Colonic mucosa (tissue), 4 donors: Measurements from ENCODE around the gene CPVL. TPM values are rescaled to one million over a fixed set of nuclear protein-coding genes. Genes with fewer than 3 reads are reported as not detected.

Source experiments
- DNase-seq: peaks from one replicate; pipeline ENCODE4 v3.0.0-alpha.2; 2020
- H3K27ac ChIP-seq: fragments of 200-600 bp; one replicate; pipeline ENCODE4 v1.8.0; 2021
- H3K27me3 ChIP-seq: fragments of 200-600 bp; one replicate; pipeline ENCODE4 v1.8.0; 2021
- H3K36me3 ChIP-seq: fragments of 200-600 bp; one replicate; pipeline ENCODE4 v1.8.0; 2021
- H3K4me1 ChIP-seq: fragments of 200-600 bp; one replicate; pipeline ENCODE4 v1.8.0; 2021; ENCODE audit warnings: mild to moderate bottlenecking
- H3K4me3 ChIP-seq: fragments of 200-600 bp; one replicate; pipeline ENCODE4 v1.8.0; 2021
- H3K9ac ChIP-seq, 2 donors: one replicate each; pipeline ENCODE4 v1.7.0; 2013; ENCODE audit warnings: control low read depth in 2 of 2, low read depth in 2 of 2, low read length in 2 of 2
- H3K9me3 ChIP-seq: fragments of 200-600 bp; one replicate; pipeline ENCODE4 v1.8.0; 2021
- intact Hi-C: fragments of 100-400 bp; cut with DNase I; formaldehyde crosslinking; loops from one replicate; pipeline ENCODE4 v1.14.1; 2022
- total RNA-seq, 2 donors: library from RNA; stranded (reverse); fragmentation: NEBNext Ultra II Directional in 1 of 2; extraction: Animal tissue kit (Norgen Biotek cat#: 25700) in 1 of 2; gene quantifications; one replicate each; pipeline ENCODE4 v1.2.1, GENCODE V29; 2021
- TF ChIP-seq, protein P1 (sequence below): fragments of 200-600 bp; IDR thresholded peaks from one replicate; pipeline ENCODE4 v1.8.0; 2022; ENCODE audit warnings: antibody characterized with exemption, mild to moderate bottlenecking
- donor health status: healthy.
- donor health status: DM: no; HTN: no; CAD: no.
- donor health status: DM: no; HTN: no; CAD: no.

The CPVL gene
- total RNA-seq, 2 donors from 2014 or later: 4.9 to 17.0 TPM

DNA sequence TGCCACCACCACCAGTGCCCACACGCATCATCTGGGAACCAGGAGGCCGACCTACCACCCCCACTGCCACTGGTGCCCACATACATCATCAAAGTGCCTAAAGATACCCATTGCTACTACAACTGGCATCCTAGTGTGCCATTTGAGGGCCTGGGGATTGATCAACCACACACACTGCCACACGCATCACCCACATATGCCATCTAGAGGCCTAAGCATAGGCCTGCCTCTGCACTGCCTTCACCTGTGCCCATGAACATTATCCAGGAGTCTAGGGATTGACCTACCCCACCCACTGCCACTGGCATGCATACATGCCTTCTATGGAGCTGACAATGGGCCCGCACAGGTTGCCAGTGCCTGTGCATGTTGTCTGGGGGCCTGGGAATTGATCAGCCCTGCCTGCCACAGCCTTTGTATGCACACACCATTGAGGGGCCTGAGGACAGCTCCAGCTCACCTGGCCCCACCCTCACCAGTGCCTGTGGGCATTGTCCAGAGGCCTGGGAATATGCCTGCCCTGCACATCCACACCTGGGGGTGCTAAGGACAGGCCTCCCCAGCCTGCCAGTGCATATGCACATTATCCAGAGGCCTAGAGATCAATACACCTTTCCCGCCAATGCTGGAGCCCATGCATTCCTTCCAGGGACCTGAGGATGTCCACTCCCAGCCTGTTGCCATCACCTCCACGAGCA, 123.9 kb downstream of the CPVL start:
- H3K27me3 ChIP-seq: no peaks in the 10 kb centered on the region
- intact Hi-C loops: no loop called here
- TF ChIP-seq, protein P1, sequence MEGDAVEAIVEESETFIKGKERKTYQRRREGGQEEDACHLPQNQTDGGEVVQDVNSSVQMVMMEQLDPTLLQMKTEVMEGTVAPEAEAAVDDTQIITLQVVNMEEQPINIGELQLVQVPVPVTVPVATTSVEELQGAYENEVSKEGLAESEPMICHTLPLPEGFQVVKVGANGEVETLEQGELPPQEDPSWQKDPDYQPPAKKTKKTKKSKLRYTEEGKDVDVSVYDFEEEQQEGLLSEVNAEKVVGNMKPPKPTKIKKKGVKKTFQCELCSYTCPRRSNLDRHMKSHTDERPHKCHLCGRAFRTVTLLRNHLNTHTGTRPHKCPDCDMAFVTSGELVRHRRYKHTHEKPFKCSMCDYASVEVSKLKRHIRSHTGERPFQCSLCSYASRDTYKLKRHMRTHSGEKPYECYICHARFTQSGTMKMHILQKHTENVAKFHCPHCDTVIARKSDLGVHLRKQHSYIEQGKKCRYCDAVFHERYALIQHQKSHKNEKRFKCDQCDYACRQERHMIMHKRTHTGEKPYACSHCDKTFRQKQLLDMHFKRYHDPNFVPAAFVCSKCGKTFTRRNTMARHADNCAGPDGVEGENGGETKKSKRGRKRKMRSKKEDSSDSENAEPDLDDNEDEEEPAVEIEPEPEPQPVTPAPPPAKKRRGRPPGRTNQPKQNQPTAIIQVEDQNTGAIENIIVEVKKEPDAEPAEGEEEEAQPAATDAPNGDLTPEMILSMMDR: no peak
- no peaks in the 10 kb centered on the region for H3K9me3 ChIP-seq
- H3K4me3 ChIP-seq: no peak overlapping the region
- H3K4me1 ChIP-seq: no peaks in the 10 kb centered on the region
- no peaks in the 10 kb centered on the region for H3K36me3 ChIP-seq
- no peak overlapping the region for H3K27ac ChIP-seq
- H3K9ac ChIP-seq: no peak overlapping the region
- no peak for DNase-seq

DNA sequence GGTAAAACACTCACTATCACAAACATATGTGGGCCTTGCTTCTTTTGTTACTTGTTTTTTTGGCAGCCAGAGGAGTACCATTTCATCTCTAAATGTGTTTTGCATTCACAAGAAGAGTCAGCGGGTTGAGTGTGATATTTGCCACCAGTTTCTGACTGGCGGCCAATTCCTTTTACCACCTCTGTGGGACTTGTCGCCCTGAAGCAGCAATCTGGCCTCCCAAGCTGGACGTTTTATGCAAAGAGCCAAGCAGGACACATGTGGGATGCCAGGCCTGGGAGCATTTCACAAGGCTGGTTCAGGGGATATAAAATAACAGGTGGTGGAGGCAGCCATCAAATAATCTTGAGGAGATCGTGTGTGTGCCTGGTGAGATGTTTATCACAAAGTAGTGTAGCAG, 126.4 kb downstream of the CPVL start:
- Histone ChIP-seq H3K27me3 (no peaks in the 10 kb centered on the region), H3K9ac (no peak overlapping the region), H3K4me1 (no peaks in the 10 kb centered on the region), H3K36me3 (no peaks in the 10 kb centered on the region), H3K9me3 (no peaks in the 10 kb centered on the region), H3K4me3 (no peak overlapping the region), H3K27ac (no peak overlapping the region)
- intact Hi-C loops: no loop called here
- TF ChIP-seq, protein P1: no peak
- DNase-seq: no peak

DNA sequence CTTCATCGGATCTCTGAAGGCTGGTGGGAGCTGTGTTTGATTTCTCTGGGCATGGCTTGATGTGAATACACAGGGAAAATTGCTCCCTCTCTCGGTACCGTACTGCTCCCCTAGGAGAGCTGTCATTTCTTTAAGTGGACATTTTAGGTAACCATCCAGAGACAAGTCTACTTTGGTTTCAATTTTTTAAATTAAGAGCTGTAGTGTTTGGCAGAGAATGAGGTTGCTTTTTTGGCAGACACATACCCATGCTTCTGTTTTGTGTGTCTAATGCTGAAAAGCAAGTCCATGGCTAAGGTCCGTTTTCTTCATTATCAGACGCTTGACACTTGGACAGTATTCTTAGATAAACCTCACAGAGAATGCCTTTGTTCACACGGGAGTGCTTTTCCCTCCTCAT, 127.0 kb downstream of the CPVL start:
- no peak overlapping the region for H3K27ac ChIP-seq
- intact Hi-C loops: no loop called here
- no peaks in the 10 kb centered on the region for H3K36me3 ChIP-seq
- no peaks in the 10 kb centered on the region for H3K27me3 ChIP-seq
- H3K9me3 ChIP-seq: no peaks in the 10 kb centered on the region
- H3K4me3 ChIP-seq: no peak overlapping the region
- DNase-seq: no peak
- TF ChIP-seq, protein P1: no peak
- no peak overlapping the region for H3K9ac ChIP-seq
- no peaks in the 10 kb centered on the region for H3K4me1 ChIP-seq

DNA sequence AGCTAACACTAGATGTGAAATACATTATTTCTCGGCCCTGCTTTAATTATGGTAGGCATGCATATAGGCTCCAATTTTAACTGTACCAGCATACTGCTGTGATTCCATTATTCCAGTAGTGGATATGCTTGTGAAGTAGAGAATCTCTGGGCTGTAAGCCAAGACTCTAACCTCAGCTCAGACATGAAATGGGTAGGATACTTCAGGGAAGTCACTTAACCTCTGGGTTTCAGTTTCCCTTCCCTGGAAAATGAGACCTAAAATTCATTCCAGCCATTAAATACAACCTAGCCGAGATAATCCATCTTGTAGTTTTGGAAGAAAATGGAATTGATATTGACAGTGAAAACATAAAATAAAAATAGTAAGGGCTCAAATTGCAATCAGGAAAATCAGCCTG, 128.6 kb downstream of the CPVL start:
- H3K9me3 ChIP-seq: no peaks in the 10 kb centered on the region
- H3K4me1 ChIP-seq: no peaks in the 10 kb centered on the region
- intact Hi-C loops: no loop called here
- no peaks in the 10 kb centered on the region for H3K36me3 ChIP-seq
- no peak overlapping the region for H3K27ac ChIP-seq
- TF ChIP-seq, protein P1: no peak
- H3K4me3 ChIP-seq: no peak overlapping the region
- no peak for DNase-seq
- no peak overlapping the region for H3K9ac ChIP-seq
- H3K27me3 ChIP-seq: no peaks in the 10 kb centered on the region

DNA sequence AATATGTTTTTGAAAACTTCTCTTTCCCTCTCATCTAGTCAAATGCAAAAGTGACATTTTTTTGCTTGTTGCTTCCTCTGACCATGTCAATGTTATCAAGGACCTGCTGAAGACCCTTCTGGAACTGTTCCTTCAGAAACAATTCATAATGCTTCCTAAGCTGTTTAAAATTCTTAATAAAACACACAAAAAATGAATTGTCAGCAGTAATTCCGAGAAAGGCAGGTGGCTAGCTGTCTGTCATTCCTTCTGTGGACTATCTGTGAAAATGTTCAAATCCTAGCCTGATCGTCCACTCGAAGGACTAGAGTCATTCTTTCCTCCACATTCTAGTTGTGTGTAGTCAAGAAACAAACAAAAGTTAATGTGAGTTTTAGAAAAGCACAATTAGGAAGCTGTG, 131.6 kb downstream of the CPVL start:
- DNase-seq: no peak
- no peak overlapping the region for H3K4me3 ChIP-seq
- no peaks in the 10 kb centered on the region for H3K36me3 ChIP-seq
- intact Hi-C loops: no loop called here
- no peaks in the 10 kb centered on the region for H3K9me3 ChIP-seq
- H3K4me1 ChIP-seq: no peaks in the 10 kb centered on the region
- no peak overlapping the region for H3K27ac ChIP-seq
- no peaks in the 10 kb centered on the region for H3K27me3 ChIP-seq
- TF ChIP-seq, protein P1: no peak
- H3K9ac ChIP-seq: no peak overlapping the region
